Neutrophil (primary cell): ENCODE data around the gene RHOBTB3.

Experiments
- H3K27ac ChIP-seq: fragments of 200-600 bp; sonication (generic); 2 replicates; pipeline ENCODE4 v1.5.1; 2016; ENCODE audit warnings: mild to moderate bottlenecking, moderate library complexity
- H3K27me3 ChIP-seq: fragments of 200-600 bp; sonication (generic); 2 replicates; pipeline ENCODE4 v1.6.0; 2016; ENCODE audit warnings: mild to moderate bottlenecking
- H3K36me3 ChIP-seq: fragments of 200-600 bp; sonication (generic); 2 replicates; pipeline ENCODE4 v1.5.1; 2017
- H3K4me1 ChIP-seq, 2 experiments: fragments of 200-600 bp in 1 of 2; sonication (generic) in 1 of 2; 1 replicate in 1 of 2; 2 replicates in 1 of 2; pipeline versions ENCODE4 v1.5.1 to v1.6.1; 2013 to 2016; ENCODE audit warnings: low read depth in 1 of 2, low read length in 1 of 2, mild to moderate bottlenecking in 1 of 2, moderate library complexity in 1 of 2; ENCODE audit not compliant: control insufficient read depth in 1 of 2, insufficient read depth in 1 of 2
- H3K4me3 ChIP-seq, 2 experiments: fragments of 200-600 bp in 1 of 2; sonication (generic) in 1 of 2; 1 replicate in 1 of 2; 2 replicates in 1 of 2; pipeline ENCODE4 v1.5.1; 2013 to 2016; ENCODE audit warnings: low read depth in 1 of 2, low read length in 1 of 2, mild to moderate bottlenecking in 1 of 2, moderate library complexity in 1 of 2
- H3K9me3 ChIP-seq: fragments of 200-600 bp; sonication (generic); 2 replicates; pipeline ENCODE4 v1.5.1; 2016
- TF ChIP-seq, protein P1 (sequence below): fragments of 200-600 bp; sonication (generic); IDR thresholded peaks from 2 replicates; pipeline ENCODE4 v1.5.1; 2016; ENCODE audit warnings: antibody characterized with exemption

Gene RHOBTB3

DNA sequence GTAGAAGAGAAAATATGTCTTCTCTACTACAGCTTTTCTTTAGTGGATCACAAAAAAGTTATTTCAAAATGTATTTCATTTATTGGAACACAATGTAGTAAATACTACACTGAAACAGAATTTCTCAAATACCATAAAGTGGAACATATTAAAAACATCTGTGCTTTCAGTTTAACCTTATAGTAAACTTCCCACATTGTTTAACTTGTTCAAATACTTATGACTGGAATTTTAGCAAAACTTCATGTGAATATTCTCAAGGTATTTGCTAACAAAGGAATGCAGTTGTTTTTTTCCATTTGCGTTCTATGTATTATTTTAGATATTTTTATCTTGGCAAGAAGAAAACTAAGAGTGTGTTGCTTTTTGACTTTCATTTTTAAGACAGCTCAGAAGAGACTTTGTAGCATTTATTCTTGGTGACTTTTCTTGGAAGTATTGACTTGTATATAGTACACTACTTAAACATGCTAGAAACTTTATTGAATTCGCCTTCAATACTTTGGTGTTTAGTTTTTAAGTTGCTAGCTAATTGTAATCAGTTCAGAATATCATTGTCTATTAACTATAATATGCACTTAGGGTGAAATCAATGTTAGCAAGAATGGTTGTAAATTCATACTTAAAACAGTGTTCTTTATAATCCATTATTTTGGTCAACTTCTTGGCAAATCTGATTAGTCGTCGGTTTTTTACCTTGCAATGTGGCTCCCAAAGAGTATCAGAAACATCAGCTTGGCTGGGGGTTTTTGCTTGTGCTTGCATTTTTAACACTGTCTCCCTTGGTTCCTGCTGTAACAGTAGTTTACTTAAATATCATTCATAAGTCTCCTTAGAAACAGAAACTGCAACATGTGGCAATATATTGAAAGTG is 5.0 kb upstream of the RHOBTB3 start:
- Histone ChIP-seq H3K4me3 (no peak overlapping the region), H3K27ac (no peak overlapping the region), H3K9me3 (no peaks in the 10 kb centered on the region)

DNA sequence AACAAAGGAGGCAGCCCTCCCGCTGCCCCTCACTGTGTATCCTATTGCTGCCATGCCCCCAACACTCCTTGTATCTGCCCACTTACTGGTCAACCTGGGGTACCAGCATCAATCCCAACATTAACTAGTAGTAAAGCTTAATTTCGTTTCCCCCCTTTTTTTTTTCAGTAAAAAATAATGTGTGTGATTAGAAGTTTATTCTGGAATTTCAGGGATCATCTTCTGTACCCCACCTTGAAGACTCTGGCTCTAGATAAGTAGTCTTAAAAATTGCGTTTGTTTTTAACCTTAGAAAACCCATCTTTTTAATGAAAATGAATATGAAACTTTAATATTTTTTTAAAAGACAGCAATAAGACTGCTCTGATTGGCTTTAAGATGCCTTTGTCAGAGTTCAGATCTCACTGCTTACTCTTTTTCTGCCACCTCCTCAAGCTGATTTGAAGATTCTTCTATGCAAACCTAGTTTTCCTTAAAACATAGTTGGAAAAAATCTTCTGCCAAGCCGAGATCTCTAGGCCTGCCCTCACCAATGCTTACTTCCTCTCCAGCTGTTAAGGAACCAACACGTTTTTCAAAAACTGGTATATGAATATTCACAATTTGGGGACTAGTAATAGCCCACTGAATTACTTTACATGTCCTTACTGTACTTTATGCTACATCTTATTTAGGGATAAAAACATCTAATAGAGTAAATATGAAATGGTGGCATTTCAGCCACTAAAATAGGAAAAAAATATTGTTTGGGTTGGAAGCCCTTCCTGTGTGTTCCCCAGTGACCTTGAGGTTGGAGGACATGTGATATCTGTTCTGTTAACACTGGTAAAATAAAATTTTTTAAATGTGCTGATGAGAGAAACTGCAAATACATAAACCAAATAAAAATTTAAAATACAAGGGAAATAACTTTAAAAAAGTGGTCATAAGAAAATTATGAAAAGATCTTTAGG is 4.0 kb upstream of the RHOBTB3 start:
- Histone ChIP-seq H3K9me3 (no peaks in the 10 kb centered on the region), H3K27ac (no peak overlapping the region), H3K36me3 (no peaks in the 10 kb centered on the region), H3K4me3 (no peak overlapping the region), H3K4me1 (peaks cover 18 to 19% of the 10 kb centered on the region in 2 experiments), H3K27me3 (peaks cover 22% of the 10 kb centered on the region)
- TF ChIP-seq, protein P1, sequence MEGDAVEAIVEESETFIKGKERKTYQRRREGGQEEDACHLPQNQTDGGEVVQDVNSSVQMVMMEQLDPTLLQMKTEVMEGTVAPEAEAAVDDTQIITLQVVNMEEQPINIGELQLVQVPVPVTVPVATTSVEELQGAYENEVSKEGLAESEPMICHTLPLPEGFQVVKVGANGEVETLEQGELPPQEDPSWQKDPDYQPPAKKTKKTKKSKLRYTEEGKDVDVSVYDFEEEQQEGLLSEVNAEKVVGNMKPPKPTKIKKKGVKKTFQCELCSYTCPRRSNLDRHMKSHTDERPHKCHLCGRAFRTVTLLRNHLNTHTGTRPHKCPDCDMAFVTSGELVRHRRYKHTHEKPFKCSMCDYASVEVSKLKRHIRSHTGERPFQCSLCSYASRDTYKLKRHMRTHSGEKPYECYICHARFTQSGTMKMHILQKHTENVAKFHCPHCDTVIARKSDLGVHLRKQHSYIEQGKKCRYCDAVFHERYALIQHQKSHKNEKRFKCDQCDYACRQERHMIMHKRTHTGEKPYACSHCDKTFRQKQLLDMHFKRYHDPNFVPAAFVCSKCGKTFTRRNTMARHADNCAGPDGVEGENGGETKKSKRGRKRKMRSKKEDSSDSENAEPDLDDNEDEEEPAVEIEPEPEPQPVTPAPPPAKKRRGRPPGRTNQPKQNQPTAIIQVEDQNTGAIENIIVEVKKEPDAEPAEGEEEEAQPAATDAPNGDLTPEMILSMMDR = no peak

More for the DNA sequence above, 5.0 kb upstream of the RHOBTB3 start:
- H3K36me3 ChIP-seq = no peaks in the 10 kb centered on the region
- H3K4me1 ChIP-seq = peaks cover 9 to 11% of the 10 kb centered on the region in 2 experiments
- TF ChIP-seq, protein P1 = no peak
- peaks cover 13% of the 10 kb centered on the region for H3K27me3 ChIP-seq

- Histone ChIP-seq H3K4me3 (no peak overlapping the region), H3K27me3 (peaks cover 29% of the 10 kb centered on the region), H3K4me1 (peaks cover 19 to 21% of the 10 kb centered on the region in 2 experiments), H3K27ac (no peak overlapping the region), H3K36me3 (no peaks in the 10 kb centered on the region), H3K9me3 (no peaks in the 10 kb centered on the region)
- TF ChIP-seq, protein P1 = no peak
Observed at GRCh38 chr5:95727764-95728191, 3.4 kb upstream of the RHOBTB3 start.

DNA sequence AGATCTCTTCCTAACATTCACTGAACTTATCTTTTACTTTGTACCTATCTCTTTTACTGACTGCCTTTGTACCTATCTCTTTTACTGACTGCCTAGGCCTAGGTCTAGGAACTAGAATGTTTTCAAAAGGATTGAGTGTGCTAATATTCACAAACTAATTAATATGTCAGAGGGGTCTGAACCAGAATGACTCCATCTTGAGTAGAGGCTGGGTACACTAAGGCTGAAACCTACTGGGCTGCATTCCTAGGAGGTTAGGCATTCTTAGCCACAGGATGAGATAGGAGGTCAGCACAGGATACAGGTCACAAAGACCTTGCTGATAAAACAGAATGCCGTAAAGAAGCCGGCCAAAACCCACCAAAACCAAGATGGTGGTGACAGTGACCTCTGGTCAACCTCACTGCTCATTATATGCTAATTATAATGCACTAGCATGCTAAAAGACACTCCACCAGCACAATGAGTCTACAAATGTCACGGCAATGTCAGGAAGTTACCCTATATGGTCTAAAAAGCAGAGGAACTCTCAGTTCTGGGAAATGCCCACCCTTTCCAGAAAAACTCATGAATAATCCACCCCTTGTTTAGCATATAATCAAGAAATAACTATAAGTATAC is 2.5 kb upstream of the RHOBTB3 start:
- Histone ChIP-seq H3K36me3 (no peaks in the 10 kb centered on the region), H3K9me3 (no peaks in the 10 kb centered on the region), H3K27me3 (peaks cover 36% of the 10 kb centered on the region), H3K27ac (no peak overlapping the region), H3K4me1 (peaks cover 19 to 21% of the 10 kb centered on the region in 2 experiments), H3K4me3 (no peak overlapping the region)
- TF ChIP-seq, protein P1 = no peak
